SH-SY5Y (cell line): ENCODE measurements around the gene ARID3B.

ENCODE experiments used
- GATA2 ChIP-seq: IDR thresholded peaks from 2 replicates; pipeline ENCODE4 v1.6.1; 2011; ENCODE audit warnings: mild to moderate bottlenecking, low read depth, low read length
- GATA3 ChIP-seq: IDR thresholded peaks from 2 replicates; pipeline ENCODE4 v1.6.1; 2011; ENCODE audit warnings: low read depth, mild to moderate bottlenecking, low read length, moderate library complexity

- no peak for TF ChIP-seq GATA2
- TF ChIP-seq GATA3 = no peak
Observed at GRCh38 chr15:74569731-74570070, 28.7 kb downstream of the ARID3B start.
